ENCODE data around the gene ARNT2. TPM values are rescaled to one million over a fixed set of nuclear protein-coding genes. Genes with fewer than 3 reads are reported as not detected.
"Not testable (repeated sequence)": the region's sequence is repeated elsewhere in the genome, so short reads cannot be mapped to it uniquely, and the experiment has no call there.

ARNT2 gene
- total RNA-seq, 5 donors from 2014 or later (not counting 1 experiment from before 2014, with no cell fraction given), result 0.18 TPM; not detected in 4

DNA sequence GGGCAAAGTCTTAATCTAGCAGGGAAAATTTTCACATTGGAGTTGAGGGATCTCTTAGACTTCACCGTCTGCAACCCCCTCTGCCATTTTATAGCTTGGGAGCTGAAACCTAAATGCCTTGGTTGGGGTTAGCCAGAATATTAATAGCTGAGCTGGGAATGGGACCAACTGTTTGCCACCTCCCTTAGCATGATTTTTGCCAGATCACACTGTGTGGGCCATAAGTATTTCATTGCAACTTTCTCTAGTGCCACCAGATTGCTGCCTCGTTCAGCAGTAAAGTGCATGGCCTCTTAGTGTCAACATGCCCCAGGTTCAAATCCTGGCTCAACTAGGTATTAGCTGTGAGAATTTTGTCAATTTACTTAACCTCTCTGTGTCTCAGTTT is 235.0 kb downstream of the ARNT2 start:
- no CpG with 5 or more reads among the region's 2 CpGs for WGBS (ENCODE audit: insufficient coverage)
- ChIA-PET POLR2A (no interaction called here), CTCF (no interaction called here)
- Mint-ChIP-seq H3K4me1 (no peaks in the 10 kb centered on the region), H3K27me3 (peaks cover 11 to 15% of the 10 kb centered on the region in 2 donors), H3K9me3 (no peaks in the 10 kb centered on the region), H3K27ac (no peak overlapping the region), H3K36me3 (no peaks in the 10 kb centered on the region), H3K4me3 (no peak overlapping the region)
- Histone ChIP-seq H3K9me3 (no peaks in the 10 kb centered on the region), H3K27ac (ENCODE audit: low read length) (no peak overlapping the region), H3K4me3 (ENCODE audit: control insufficient read depth in 1 of 2, extremely low read depth in 1 of 2, low read length in 1 of 2) (no peak overlapping the region), H3K36me3 (ENCODE audit: control insufficient read depth in 2 of 2, extremely low read depth in 1 of 2, insufficient read depth in 1 of 2, low read length in 1 of 2) (no peaks in the 10 kb centered on the region), H3K4me1 (ENCODE audit: control insufficient read depth in 1 of 2, extremely low read depth in 1 of 2, insufficient read depth in 2 of 2, low read length in 2 of 2) (no peaks in the 10 kb centered on the region), H3K27me3 (replicated peaks in 1 of 2; ENCODE audit: control insufficient read depth in 2 of 2, extremely low read depth in 1 of 2, insufficient read depth in 2 of 2, low read length in 1 of 2) (peaks cover 0 to 8% of the 10 kb centered on the region in 2 experiments)
- ATAC-seq (replicated peaks in 1 of 4) (no peak), DNase-seq (no peak)

DNA sequence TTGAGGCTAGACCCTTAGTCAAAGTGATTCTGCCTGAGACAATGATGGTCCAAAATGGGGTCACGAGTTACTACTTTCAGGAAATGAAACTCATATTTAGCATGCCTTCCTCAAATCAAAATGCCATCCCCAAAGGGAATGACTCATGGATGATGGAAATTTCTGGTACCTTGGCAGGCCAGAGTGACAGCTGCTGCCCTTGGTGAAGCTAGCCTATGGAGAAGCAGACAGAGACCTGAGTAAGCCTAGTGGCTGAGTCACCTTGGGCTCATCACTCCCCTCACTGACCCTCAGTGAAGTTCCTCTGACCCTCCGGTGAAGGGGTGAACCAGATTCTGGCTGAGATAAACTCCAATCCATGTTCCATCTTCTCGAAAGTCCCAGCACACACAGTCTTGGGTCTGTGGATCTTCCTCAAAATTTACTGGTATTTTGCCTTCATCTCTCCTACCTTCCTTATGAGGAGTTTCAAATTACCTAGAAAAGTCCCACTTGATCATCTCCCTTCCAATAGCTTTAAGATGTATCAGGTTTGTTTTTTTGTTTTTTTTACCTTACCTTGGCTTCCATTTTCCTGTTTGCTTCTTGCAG is 236.4 kb downstream of the ARNT2 start:
- no peaks in the 10 kb centered on the region for H3K9me3 ChIP-seq
- Mint-ChIP-seq H3K4me3 (no peak overlapping the region), H3K27ac (no peak overlapping the region), H3K4me1 (no peaks in the 10 kb centered on the region), H3K27me3 (peaks cover 8 to 11% of the 10 kb centered on the region in 2 donors), H3K36me3 (no peaks in the 10 kb centered on the region), H3K9me3 (no peaks in the 10 kb centered on the region)
- no peaks in the 10 kb centered on the region for H3K36me3 ChIP-seq (ENCODE audit: control insufficient read depth in 2 of 2, extremely low read depth in 1 of 2, insufficient read depth in 1 of 2, low read length in 1 of 2)
- WGBS (ENCODE audit: insufficient coverage), result 80% methylated on average over 1 of the region's 3 CpGs
- H3K27ac ChIP-seq (ENCODE audit: low read length), result no peak overlapping the region
- POLR2A ChIA-PET, result no interaction called here
- peaks cover 0 to 16% of the 10 kb centered on the region in 2 experiments for H3K27me3 ChIP-seq (replicated peaks in 1 of 2; ENCODE audit: control insufficient read depth in 2 of 2, extremely low read depth in 1 of 2, insufficient read depth in 2 of 2, low read length in 1 of 2)
- no peak overlapping the region for H3K4me3 ChIP-seq (ENCODE audit: control insufficient read depth in 1 of 2, extremely low read depth in 1 of 2, low read length in 1 of 2)
- DNase-seq (no peak), ATAC-seq (replicated peaks in 1 of 4) (no peak)
- CTCF ChIA-PET, result no interaction called here
- H3K4me1 ChIP-seq (ENCODE audit: control insufficient read depth in 1 of 2, extremely low read depth in 1 of 2, insufficient read depth in 2 of 2, low read length in 2 of 2), result no peaks in the 10 kb centered on the region

- 100% methylated on average over 2 of the region's 7 CpGs for WGBS (ENCODE audit: insufficient coverage)
- Mint-ChIP-seq H3K27me3 (peaks cover 7 to 13% of the 10 kb centered on the region in 2 donors), H3K36me3 (no peaks in the 10 kb centered on the region), H3K27ac (no peak overlapping the region), H3K4me3 (no peak overlapping the region), H3K4me1 (no peaks in the 10 kb centered on the region), H3K9me3 (peaks cover 0 to 2% (median 1%) of the 10 kb centered on the region in 3 donors)
- ATAC-seq (replicated peaks in 1 of 4) (no peak), DNase-seq (no peak)
- ChIA-PET CTCF (no interaction called here), POLR2A (no interaction called here)
- Histone ChIP-seq H3K27me3 (replicated peaks in 1 of 2; ENCODE audit: control insufficient read depth in 2 of 2, extremely low read depth in 1 of 2, insufficient read depth in 2 of 2, low read length in 1 of 2) (peaks cover 0 to 16% of the 10 kb centered on the region in 2 experiments), H3K36me3 (ENCODE audit: control insufficient read depth in 2 of 2, extremely low read depth in 1 of 2, insufficient read depth in 1 of 2, low read length in 1 of 2) (no peaks in the 10 kb centered on the region), H3K4me3 (ENCODE audit: control insufficient read depth in 1 of 2, extremely low read depth in 1 of 2, low read length in 1 of 2) (no peak overlapping the region), H3K27ac (ENCODE audit: low read length) (no peak overlapping the region), H3K4me1 (ENCODE audit: control insufficient read depth in 1 of 2, extremely low read depth in 1 of 2, insufficient read depth in 2 of 2, low read length in 2 of 2) (no peaks in the 10 kb centered on the region), H3K9me3 (no peaks in the 10 kb centered on the region)
Measured at GRCh38 chr15:80641384-80641783, 237.2 kb downstream of the ARNT2 start.

DNA sequence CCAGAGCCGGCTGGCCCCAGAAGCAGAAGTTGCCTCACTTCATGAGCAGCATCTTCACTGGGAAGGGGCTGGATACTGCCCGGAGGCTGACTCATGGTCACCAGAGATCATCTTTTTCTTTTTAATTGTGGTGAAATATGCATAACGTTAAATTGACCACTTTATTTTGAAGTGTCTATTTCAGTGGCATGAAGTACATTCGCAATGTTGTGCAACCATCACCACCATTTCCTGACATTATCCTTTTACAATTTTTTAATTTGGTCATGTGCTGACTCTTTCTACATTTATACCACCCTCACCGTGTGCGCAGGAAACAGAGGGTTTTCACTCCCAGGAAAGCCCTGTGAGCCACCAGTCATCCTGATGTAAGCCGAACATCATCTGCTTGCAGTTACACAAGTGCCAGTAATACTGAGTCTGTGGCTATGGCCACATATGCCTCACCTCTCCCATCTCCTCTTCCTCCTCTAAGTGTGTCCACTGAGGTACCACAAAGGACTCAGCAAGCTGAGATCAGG is 239.3 kb downstream of the ARNT2 start:
- ChIA-PET POLR2A (no interaction called here), CTCF (no interaction called here)
- peaks cover 0 to 16% of the 10 kb centered on the region in 2 experiments for H3K27me3 ChIP-seq (replicated peaks in 1 of 2; ENCODE audit: control insufficient read depth in 2 of 2, extremely low read depth in 1 of 2, insufficient read depth in 2 of 2, low read length in 1 of 2)
- Mint-ChIP-seq H3K4me3 (no peak overlapping the region), H3K27me3 (peaks cover 7 to 15% of the 10 kb centered on the region in 2 donors), H3K4me1 (no peaks in the 10 kb centered on the region), H3K36me3 (no peaks in the 10 kb centered on the region), H3K9me3 (peaks cover 0 to 5% (median 5%) of the 10 kb centered on the region in 3 donors), H3K27ac (no peak overlapping the region)
- WGBS (ENCODE audit: insufficient coverage), result 40% methylated on average over 4 of the region's 7 CpGs
- H3K4me1 ChIP-seq (ENCODE audit: control insufficient read depth in 1 of 2, extremely low read depth in 1 of 2, insufficient read depth in 2 of 2, low read length in 2 of 2), result no peaks in the 10 kb centered on the region
- no peak overlapping the region for H3K4me3 ChIP-seq (ENCODE audit: control insufficient read depth in 1 of 2, extremely low read depth in 1 of 2, low read length in 1 of 2)
- DNase-seq, result no peak
- no peaks in the 10 kb centered on the region for H3K9me3 ChIP-seq
- H3K27ac ChIP-seq (ENCODE audit: low read length), result no peak overlapping the region
- ATAC-seq (replicated peaks in 1 of 4), result no peak
- H3K36me3 ChIP-seq (ENCODE audit: control insufficient read depth in 2 of 2, extremely low read depth in 1 of 2, insufficient read depth in 1 of 2, low read length in 1 of 2), result no peaks in the 10 kb centered on the region

DNA sequence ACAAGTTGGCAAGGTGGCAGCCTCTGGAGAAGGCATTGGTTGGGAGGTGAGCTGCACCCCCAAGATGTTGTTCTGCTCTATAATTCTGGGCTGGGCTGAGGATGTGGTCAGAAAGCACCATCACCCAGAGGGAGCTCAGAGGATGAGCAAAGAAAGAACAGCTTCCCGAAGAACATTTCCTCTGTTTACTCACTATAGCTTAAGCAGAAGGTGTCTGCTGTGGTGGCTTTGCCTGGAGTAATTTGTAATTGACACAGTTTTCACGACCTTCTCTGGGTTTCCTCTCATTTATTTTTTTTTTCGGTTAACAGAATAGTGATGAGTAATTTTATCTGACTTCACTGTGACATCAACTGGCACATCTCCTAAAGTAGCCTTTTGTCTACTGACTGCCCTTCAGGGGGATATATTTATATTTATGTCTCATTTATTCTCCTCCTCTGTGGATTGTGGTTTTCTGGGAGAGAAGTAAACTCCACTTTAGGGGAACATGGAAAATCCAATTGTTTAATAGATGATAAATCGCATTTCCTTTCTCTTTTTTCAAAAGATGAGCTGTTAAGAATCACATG is 241.4 kb downstream of the ARNT2 start:
- peaks cover 7 to 15% of the 10 kb centered on the region in 2 donors for H3K27me3 Mint-ChIP-seq
- H3K4me3 ChIP-seq (ENCODE audit: control insufficient read depth in 1 of 2, extremely low read depth in 1 of 2, low read length in 1 of 2), result no peak overlapping the region
- H3K4me1 Mint-ChIP-seq, result no peaks in the 10 kb centered on the region
- H3K27ac Mint-ChIP-seq, result no peak overlapping the region
- POLR2A ChIA-PET, result no interaction called here
- no CpG with 5 or more reads among the region's 4 CpGs for WGBS (ENCODE audit: insufficient coverage)
- H3K9me3 ChIP-seq, result no peaks in the 10 kb centered on the region
- H3K27me3 ChIP-seq (replicated peaks in 1 of 2; ENCODE audit: control insufficient read depth in 2 of 2, extremely low read depth in 1 of 2, insufficient read depth in 2 of 2, low read length in 1 of 2), result peaks cover 0 to 19% of the 10 kb centered on the region in 2 experiments
- H3K36me3 Mint-ChIP-seq, result no peaks in the 10 kb centered on the region
- H3K9me3 Mint-ChIP-seq, result peaks cover 0 to 5% (median 5%) of the 10 kb centered on the region in 3 donors
- no peak overlapping the region for H3K4me3 Mint-ChIP-seq
- CTCF ChIA-PET, result no interaction called here
- H3K4me1 ChIP-seq (ENCODE audit: control insufficient read depth in 1 of 2, extremely low read depth in 1 of 2, insufficient read depth in 2 of 2, low read length in 2 of 2), result no peaks in the 10 kb centered on the region
- no peaks in the 10 kb centered on the region for H3K36me3 ChIP-seq (ENCODE audit: control insufficient read depth in 2 of 2, extremely low read depth in 1 of 2, insufficient read depth in 1 of 2, low read length in 1 of 2)
- ATAC-seq (replicated peaks in 1 of 4) (no peak), DNase-seq (no peak)
- H3K27ac ChIP-seq (ENCODE audit: low read length), result no peak overlapping the region

DNA sequence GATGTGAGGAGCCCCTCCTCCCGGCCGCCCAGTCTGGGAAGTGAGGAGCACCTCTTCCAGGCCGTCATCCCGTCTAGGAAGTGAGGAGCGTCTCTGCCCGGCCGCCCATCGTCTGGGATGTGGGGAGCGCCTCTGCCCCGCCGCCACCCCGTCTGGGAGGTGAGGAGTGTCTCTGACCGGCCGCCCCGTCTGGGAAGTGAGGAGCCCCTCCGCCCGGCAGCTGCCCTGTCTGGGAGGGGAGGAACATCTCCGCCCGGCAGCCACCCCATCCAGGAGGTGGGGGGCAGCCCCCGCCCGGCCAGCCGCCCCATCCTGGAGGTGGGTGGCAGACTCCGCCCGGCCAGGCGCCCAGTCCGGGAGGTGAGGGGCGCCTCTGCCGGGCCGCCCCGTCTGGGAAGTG is 243.2 kb downstream of the ARNT2 start:
- H3K9me3 Mint-ChIP-seq; H3K4me3 ChIP-seq (ENCODE audit: control insufficient read depth in 1 of 2, extremely low read depth in 1 of 2, low read length in 1 of 2); DNase-seq; H3K4me1 Mint-ChIP-seq; H3K4me3 Mint-ChIP-seq; ATAC-seq (replicated peaks in 1 of 4); CTCF ChIA-PET; H3K36me3 ChIP-seq (ENCODE audit: control insufficient read depth in 2 of 2, extremely low read depth in 1 of 2, insufficient read depth in 1 of 2, low read length in 1 of 2); H3K9me3 ChIP-seq; H3K27ac ChIP-seq (ENCODE audit: low read length); H3K27ac Mint-ChIP-seq; H3K36me3 Mint-ChIP-seq; POLR2A ChIA-PET; H3K4me1 ChIP-seq (ENCODE audit: control insufficient read depth in 1 of 2, extremely low read depth in 1 of 2, insufficient read depth in 2 of 2, low read length in 2 of 2): not testable (repeated sequence)
- peaks cover 7 to 14% of the 10 kb centered on the region in 2 donors for H3K27me3 Mint-ChIP-seq
- peaks cover 0 to 19% of the 10 kb centered on the region in 2 experiments for H3K27me3 ChIP-seq (replicated peaks in 1 of 2; ENCODE audit: control insufficient read depth in 2 of 2, extremely low read depth in 1 of 2, insufficient read depth in 2 of 2, low read length in 1 of 2)
- 98% methylated on average over 13 of the region's 30 CpGs for WGBS (ENCODE audit: insufficient coverage)
